ENCODE data around the gene SP100.

- no peak for TF ChIP-seq CTCF (IDR thresholded peaks at IDR 0.05)
- TF ChIP-seq POLR2A (IDR thresholded peaks at IDR 0.05) = no peak
Measured at GRCh38 chr2:230457793-230458192, 41.8 kb downstream of the SP100 start.

Measured in right lobe of liver (tissue), 4 donors.